GM19455 (cell line): ENCODE results near the gene ATXN1.

Source experiments
- ATAC-seq: cut with Tn5 transposase; IDR thresholded peaks from one replicate; pipeline ENCODE4 v1.9.1; 2021; ENCODE audit not compliant: unreplicated experiment

Gene ATXN1

GRCh38 chr6:16783952-16784565, 22.8 kb upstream of the ATXN1 start:
- no peak for ATAC-seq

- ATAC-seq = no peak
Observed at GRCh38 chr6:16783509-16783908, 22.2 kb upstream of the ATXN1 start.

- no peak for ATAC-seq
Observed at GRCh38 chr6:16782278-16782677, 21.0 kb upstream of the ATXN1 start.

GRCh38 chr6:16781348-16782169, 20.3 kb upstream of the ATXN1 start:
- no peak for ATAC-seq

GRCh38 chr6:16778521-16778920, 17.3 kb upstream of the ATXN1 start:
- no peak for ATAC-seq

GRCh38 chr6:16777794-16778193, 16.5 kb upstream of the ATXN1 start:
- no peak for ATAC-seq

- ATAC-seq = no peak
Observed at GRCh38 chr6:16776394-16777017, 15.2 kb upstream of the ATXN1 start.

GRCh38 chr6:16774437-16774836, 13.2 kb upstream of the ATXN1 start:
- ATAC-seq = no peak

- ATAC-seq = no peak
Observed at GRCh38 chr6:16773362-16773761, 12.1 kb upstream of the ATXN1 start.

- ATAC-seq = peak; percentile 84
Observed at GRCh38 chr6:16770701-16771569, 9.7 kb upstream of the ATXN1 start.

GRCh38 chr6:16769986-16770376, 8.7 kb upstream of the ATXN1 start:
- ATAC-seq = no peak

GRCh38 chr6:16769131-16769985, 8.1 kb upstream of the ATXN1 start:
- no peak for ATAC-seq

GRCh38 chr6:16768477-16768830, 7.2 kb upstream of the ATXN1 start:
- no peak for ATAC-seq

GRCh38 chr6:16767765-16768476, 6.7 kb upstream of the ATXN1 start:
- no peak for ATAC-seq

GRCh38 chr6:16766836-16767745, 5.8 kb upstream of the ATXN1 start:
- no peak for ATAC-seq

GRCh38 chr6:16766043-16766536, 4.8 kb upstream of the ATXN1 start:
- no peak for ATAC-seq

GRCh38 chr6:16765235-16765634, 4.0 kb upstream of the ATXN1 start:
- ATAC-seq = no peak

- no peak for ATAC-seq
Observed at GRCh38 chr6:16764188-16764950, 3.1 kb upstream of the ATXN1 start.
